Mesendoderm (in vitro differentiated cells): ENCODE measurements around the gene ZFPM1.

ENCODE experiments used
- DNase-seq: peaks from one replicate; pipeline ENCODE4 v3.0.0; 2013
- H2AK5ac ChIP-seq: 2 replicates; pipeline ENCODE4 v1.6.1; 2013; ENCODE audit warnings: low read length, inconsistent platforms
- H2BK120ac ChIP-seq: 2 replicates; pipeline ENCODE4 v1.6.1; 2013; ENCODE audit warnings: low read depth, mild to moderate bottlenecking, low read length, moderate library complexity, mixed read lengths
- H2BK15ac ChIP-seq: replicated peaks from 2 replicates; pipeline ENCODE4 v1.6.1; 2013; ENCODE audit warnings: low read depth, mild to moderate bottlenecking, moderate library complexity
- H2BK5ac ChIP-seq: 2 replicates; pipeline ENCODE4 v1.6.1; 2013; ENCODE audit warnings: low read length, inconsistent platforms
- H3K18ac ChIP-seq: 2 replicates; pipeline ENCODE4 v1.6.1; 2013; ENCODE audit warnings: mild to moderate bottlenecking, low read length, mixed read lengths
- H3K23ac ChIP-seq: one replicate; pipeline ENCODE4 v1.6.1; 2013; ENCODE audit warnings: low read length
- H3K27ac ChIP-seq: 2 replicates; pipeline ENCODE4 v1.5.1; 2013; ENCODE audit warnings: low read depth, mild to moderate bottlenecking, inconsistent platforms, low read length, moderate library complexity
- H3K27me3 ChIP-seq: 2 replicates; pipeline ENCODE4 v1.6.1; 2013; ENCODE audit warnings: low read length, control low read depth, mild to moderate bottlenecking, inconsistent platforms; ENCODE audit not compliant: insufficient read depth, poor library complexity
- H3K36me3 ChIP-seq: 2 replicates; pipeline ENCODE4 v1.6.1; 2013; ENCODE audit warnings: low read length, inconsistent platforms; ENCODE audit not compliant: control insufficient read depth, insufficient read depth
- H3K4ac ChIP-seq: one replicate; pipeline ENCODE4 v1.6.1; 2013; ENCODE audit warnings: low read depth, mild to moderate bottlenecking, low read length, moderate library complexity
- H3K4me1 ChIP-seq: 2 replicates; pipeline ENCODE4 v1.6.1; 2013; ENCODE audit warnings: low read depth, low read length, inconsistent platforms; ENCODE audit not compliant: control insufficient read depth
- H3K4me2 ChIP-seq: 2 replicates; pipeline ENCODE4 v1.6.1; 2013; ENCODE audit warnings: low read length
- H3K4me3 ChIP-seq: 2 replicates; pipeline ENCODE4 v1.5.1; 2013; ENCODE audit warnings: mild to moderate bottlenecking, low read length
- H3K56ac ChIP-seq: one replicate; pipeline ENCODE4 v1.6.1; 2013; ENCODE audit warnings: low read length
- H3K79me1 ChIP-seq: 2 replicates; pipeline ENCODE4 v1.6.1; 2013; ENCODE audit warnings: low read length, inconsistent platforms
- H3K79me2 ChIP-seq: 2 replicates; pipeline ENCODE4 v1.6.1; 2013; ENCODE audit warnings: mild to moderate bottlenecking, low read length; ENCODE audit not compliant: control insufficient read depth, insufficient read depth
- H3K9ac ChIP-seq: 2 replicates; pipeline ENCODE4 v1.6.1; 2013; ENCODE audit warnings: low read length, inconsistent platforms
- H4K5ac ChIP-seq: one replicate; pipeline ENCODE4 v1.6.1; 2013; ENCODE audit warnings: low read length
- H4K8ac ChIP-seq: one replicate; pipeline ENCODE4 v1.6.1; 2013; ENCODE audit warnings: low read depth, mild to moderate bottlenecking, control low read depth, low read length, moderate library complexity
- WGBS: extraction: QIAGEN DNeasy Blood & Tissue Kit; methylation state at CpG from one replicate; pipeline ENCODE4 v1.1.7; 2013; ENCODE audit warnings: low lambda C conversion rate, missing lambda C conversion rate; ENCODE audit not compliant: insufficient coverage; ENCODE audit errors: extremely low coverage; 5-methylcytosine and 5-hydroxymethylcytosine counted together

Gene ZFPM1

GRCh38 chr16:88476203-88476602 lies 23.1 kb downstream of the ZFPM1 start:
- H2BK120ac ChIP-seq: no peak overlapping the region
- H3K4me1 ChIP-seq: no peaks in the 10 kb centered on the region
- no peak for DNase-seq

GRCh38 chr16:88476817-88477397 lies 23.8 kb downstream of the ZFPM1 start:
- no peak overlapping the region for H3K4ac ChIP-seq
- H3K79me2 ChIP-seq: no peaks in the 10 kb centered on the region
- no peak overlapping the region for H4K5ac ChIP-seq
- H2AK5ac ChIP-seq: no peak overlapping the region
- H2BK120ac ChIP-seq: no peak overlapping the region
- H3K4me2 ChIP-seq: no peak overlapping the region
- H3K36me3 ChIP-seq: no peaks in the 10 kb centered on the region
- H3K4me1 ChIP-seq: no peaks in the 10 kb centered on the region
- no peak overlapping the region for H3K4me3 ChIP-seq
- no peak overlapping the region for H2BK5ac ChIP-seq
- no peak overlapping the region for H4K8ac ChIP-seq
- H3K56ac ChIP-seq: no peak overlapping the region
- no peak overlapping the region for H3K27ac ChIP-seq
- no peak overlapping the region for H3K18ac ChIP-seq
- WGBS: no CpG with 5 or more reads among the region's 26 CpGs
- no peak overlapping the region for H3K23ac ChIP-seq
- no peak for DNase-seq
- no peak overlapping the region for H3K9ac ChIP-seq
- no peaks in the 10 kb centered on the region for H3K27me3 ChIP-seq
- no peak overlapping the region for H2BK15ac ChIP-seq
- H3K79me1 ChIP-seq: peaks cover 13% of the 10 kb centered on the region

More at GRCh38 chr16:88476203-88476602, 23.1 kb downstream of the ZFPM1 start:
- no peaks in the 10 kb centered on the region for H3K36me3 ChIP-seq
- H3K27me3 ChIP-seq: no peaks in the 10 kb centered on the region
- no peak overlapping the region for H3K27ac ChIP-seq
- no peak overlapping the region for H3K4me3 ChIP-seq
- no CpG with 5 or more reads among the region's 14 CpGs for WGBS
- H3K18ac ChIP-seq: no peak overlapping the region
- H3K23ac ChIP-seq: no peak overlapping the region
- no peak overlapping the region for H2AK5ac ChIP-seq
- no peak overlapping the region for H2BK15ac ChIP-seq
- H2BK5ac ChIP-seq: no peak overlapping the region
- no peaks in the 10 kb centered on the region for H3K79me2 ChIP-seq
- H3K4me2 ChIP-seq: no peak overlapping the region
- no peak overlapping the region for H3K4ac ChIP-seq
- no peak overlapping the region for H4K5ac ChIP-seq
- H3K56ac ChIP-seq: no peak overlapping the region
- no peak overlapping the region for H3K9ac ChIP-seq
- peaks cover 13% of the 10 kb centered on the region for H3K79me1 ChIP-seq
- no peak overlapping the region for H4K8ac ChIP-seq

- Histone ChIP-seq H3K23ac (no peak overlapping the region), H2BK5ac (no peak overlapping the region), H2BK120ac (no peak overlapping the region), H4K5ac (no peak overlapping the region), H3K36me3 (no peaks in the 10 kb centered on the region), H3K56ac (no peak overlapping the region), H2AK5ac (no peak overlapping the region), H3K9ac (no peak overlapping the region), H3K4me3 (no peak overlapping the region), H3K4me1 (no peaks in the 10 kb centered on the region), H3K79me1 (peaks cover 13% of the 10 kb centered on the region), H3K4me2 (no peak overlapping the region), H3K4ac (no peak overlapping the region), H3K18ac (no peak overlapping the region), H4K8ac (no peak overlapping the region), H3K27me3 (no peaks in the 10 kb centered on the region), H3K27ac (no peak overlapping the region), H3K79me2 (no peaks in the 10 kb centered on the region), H2BK15ac (no peak overlapping the region)
- no CpG with 5 or more reads among the region's 27 CpGs for WGBS
- no peak for DNase-seq
Observed at GRCh38 chr16:88477631-88478519, 24.8 kb downstream of the ZFPM1 start.

GRCh38 chr16:88478889-88479792 lies 26.1 kb downstream of the ZFPM1 start:
- no peak for DNase-seq
- Histone ChIP-seq H3K4me2 (no peak overlapping the region), H2BK120ac (no peak overlapping the region), H3K36me3 (no peaks in the 10 kb centered on the region), H2BK15ac (no peak overlapping the region), H3K4me3 (no peak overlapping the region), H3K79me1 (peaks cover 12% of the 10 kb centered on the region), H3K23ac (no peak overlapping the region), H3K9ac (no peak overlapping the region), H3K27ac (no peak overlapping the region), H2AK5ac (no peak overlapping the region), H3K18ac (no peak overlapping the region), H3K27me3 (no peaks in the 10 kb centered on the region), H4K8ac (no peak overlapping the region), H2BK5ac (no peak overlapping the region), H3K56ac (no peak overlapping the region), H3K79me2 (no peaks in the 10 kb centered on the region), H4K5ac (no peak overlapping the region), H3K4me1 (no peaks in the 10 kb centered on the region), H3K4ac (no peak overlapping the region)
- no CpG with 5 or more reads among the region's 39 CpGs for WGBS

- Histone ChIP-seq H3K56ac (no peak overlapping the region), H3K27me3 (no peaks in the 10 kb centered on the region), H3K23ac (no peak overlapping the region), H3K4me2 (no peak overlapping the region), H3K4me3 (no peak overlapping the region), H3K36me3 (no peaks in the 10 kb centered on the region), H4K5ac (no peak overlapping the region), H3K79me2 (no peaks in the 10 kb centered on the region), H4K8ac (no peak overlapping the region), H2AK5ac (no peak overlapping the region), H3K79me1 (peaks cover 9% of the 10 kb centered on the region), H2BK5ac (no peak overlapping the region), H3K4ac (no peak overlapping the region), H3K4me1 (no peaks in the 10 kb centered on the region), H2BK120ac (no peak overlapping the region), H2BK15ac (no peak overlapping the region), H3K18ac (no peak overlapping the region), H3K27ac (no peak overlapping the region), H3K9ac (no peak overlapping the region)
- no CpG with 5 or more reads among the region's 28 CpGs for WGBS
- DNase-seq: no peak
Observed at GRCh38 chr16:88479793-88480760, 27.0 kb downstream of the ZFPM1 start.
